COLO668 (cell line): ENCODE results near the gene PPP1R14C.

ENCODE experiments used
- DNase-seq: peaks from one replicate; lab custom pipeline; 2025; ENCODE audit not compliant: unreplicated experiment; lab: John Stamatoyannopoulos, UW

Gene PPP1R14C

DNA sequence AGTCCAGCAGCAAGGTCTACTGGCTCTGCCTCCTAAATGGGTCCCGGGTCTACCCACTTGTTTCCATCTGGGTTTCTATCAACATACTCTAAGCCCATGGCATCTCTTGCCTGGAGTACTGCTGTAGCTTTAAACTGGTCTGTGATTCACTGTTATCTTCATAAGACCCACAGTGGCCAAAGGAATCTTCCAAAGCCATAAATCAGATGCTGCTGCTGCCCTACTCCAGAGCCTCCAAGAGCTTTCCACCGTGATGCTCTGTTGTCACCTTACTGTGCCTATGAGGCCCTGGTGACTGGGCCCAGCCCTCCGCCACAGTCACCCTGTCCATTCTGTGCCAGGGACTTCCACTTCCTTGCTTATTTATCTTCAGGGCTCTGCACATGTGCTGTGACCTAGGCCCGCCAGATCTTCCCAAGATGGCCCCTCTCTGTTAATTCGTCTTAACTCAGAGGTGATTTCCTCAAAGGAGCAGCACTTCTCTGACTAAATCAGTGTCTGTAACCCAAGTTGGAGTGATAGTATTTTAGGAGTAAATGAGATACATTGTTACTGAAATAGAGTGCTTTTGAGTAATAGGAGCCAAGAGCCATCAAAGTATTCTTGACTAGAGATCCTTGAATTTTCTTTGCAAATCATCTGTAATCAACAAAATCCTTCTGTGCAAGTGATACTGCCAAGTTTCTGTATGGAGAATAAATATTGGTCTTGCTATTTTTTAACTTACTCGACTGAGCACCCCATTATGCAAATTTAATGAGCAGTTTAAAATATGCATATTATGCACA lies 102.5 kb downstream of the PPP1R14C start:
- DNase-seq = no peak

DNA sequence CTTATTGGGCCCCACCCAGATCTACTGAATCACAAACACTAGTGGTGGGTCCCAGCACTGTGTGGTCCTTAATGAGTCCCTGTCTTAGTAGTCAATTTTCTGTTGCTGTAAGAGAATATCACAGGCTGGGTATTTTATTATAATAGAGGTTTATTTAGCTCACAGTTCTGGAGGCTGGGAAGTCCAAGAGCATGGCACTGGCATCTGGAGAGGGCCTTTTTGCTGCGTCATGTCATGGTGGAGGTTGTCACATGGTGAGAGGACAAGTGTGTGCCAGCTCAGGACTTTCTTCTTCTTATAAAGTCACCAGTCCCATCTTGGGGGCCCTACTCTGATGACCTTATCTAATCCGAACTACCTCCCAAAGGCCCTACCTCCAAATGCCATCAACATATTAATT lies 105.0 kb downstream of the PPP1R14C start:
- no peak for DNase-seq

- no peak for DNase-seq
These were observed 105.5 kb downstream of the PPP1R14C start for GRCh38 chr6:150248300-150248699.

DNA sequence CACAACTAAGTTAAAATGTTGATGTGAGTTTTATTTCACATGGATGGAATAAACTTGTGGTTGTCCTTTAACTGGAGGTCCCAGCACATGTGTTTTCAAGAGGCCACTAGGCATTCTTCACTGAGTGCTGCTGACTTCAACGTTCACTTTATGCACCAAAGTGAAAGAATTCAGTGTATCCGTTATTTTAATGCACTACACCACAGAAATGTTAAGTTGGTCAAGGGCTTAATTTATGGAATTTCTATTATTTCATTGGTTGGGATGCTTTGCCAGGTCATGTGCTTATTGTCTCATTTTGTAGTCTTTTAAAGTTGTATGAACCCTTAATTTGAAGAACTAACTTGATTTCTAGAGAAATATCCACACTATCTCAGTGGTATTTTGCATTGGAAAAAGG lies 106.4 kb downstream of the PPP1R14C start:
- DNase-seq = no peak

GRCh38 chr6:150250826-150251225 lies 108.0 kb downstream of the PPP1R14C start:
- no peak for DNase-seq

- DNase-seq = no peak
These were observed 108.8 kb downstream of the PPP1R14C start for GRCh38 chr6:150251566-150252186.

- DNase-seq = no peak
These were observed 110.0 kb downstream of the PPP1R14C start for GRCh38 chr6:150252714-150253444.

GRCh38 chr6:150253489-150253888 lies 110.6 kb downstream of the PPP1R14C start:
- DNase-seq = no peak

- no peak for DNase-seq
These were observed 111.9 kb downstream of the PPP1R14C start for GRCh38 chr6:150254770-150255169.

GRCh38 chr6:150255840-150256239 lies 113.0 kb downstream of the PPP1R14C start:
- no peak for DNase-seq

DNA sequence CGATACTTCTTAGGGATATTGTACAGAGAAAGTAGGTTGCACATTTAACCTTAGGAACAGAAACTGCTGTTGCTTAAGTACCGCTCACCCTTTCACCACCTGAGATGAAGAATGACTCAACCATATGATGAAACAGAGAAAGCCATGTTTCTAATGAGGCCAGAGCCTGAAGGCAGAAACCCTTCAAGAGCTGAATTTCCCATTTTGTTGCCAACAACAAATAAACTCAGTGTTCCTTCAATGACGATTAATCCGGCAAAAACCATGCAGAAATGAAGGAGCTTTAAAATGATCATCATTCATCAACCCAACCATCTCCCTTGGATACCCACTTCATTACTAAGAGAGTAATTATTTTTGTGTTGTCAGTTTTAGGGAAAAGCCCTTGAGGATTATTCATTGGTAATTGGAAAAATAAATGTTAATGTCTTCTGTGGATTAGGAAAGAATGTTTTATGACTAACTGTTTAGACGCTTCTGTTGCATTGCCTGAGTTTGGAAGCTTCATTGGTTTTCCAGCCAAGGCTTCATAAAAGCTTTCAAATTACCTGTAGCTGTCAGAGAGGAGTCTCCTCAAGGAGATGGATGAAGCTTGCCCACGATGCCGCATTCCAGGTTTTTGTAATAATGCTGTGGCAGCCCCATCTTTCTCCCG lies 113.9 kb downstream of the PPP1R14C start:
- no peak for DNase-seq

- no peak for DNase-seq
These were observed 115.5 kb downstream of the PPP1R14C start for GRCh38 chr6:150258381-150258780.

DNA sequence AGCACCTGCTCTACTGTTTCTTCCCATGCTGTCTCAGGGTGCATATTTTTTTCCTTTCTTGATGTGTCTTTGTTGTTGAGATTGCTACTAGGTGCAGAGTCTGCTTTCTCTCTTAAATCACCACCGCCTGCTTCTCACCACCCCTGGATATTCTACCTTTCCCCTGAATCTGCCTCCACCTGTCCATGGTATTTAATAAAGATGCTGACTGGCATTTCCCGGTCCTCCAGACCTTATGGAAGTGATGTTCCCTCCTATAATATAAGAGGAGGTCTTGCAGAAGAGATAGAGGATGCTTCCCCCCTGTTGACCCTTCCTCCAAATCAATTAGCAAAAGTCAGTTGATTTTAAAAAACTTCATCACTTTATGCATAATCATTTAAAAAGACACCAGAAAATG lies 118.1 kb downstream of the PPP1R14C start:
- no peak for DNase-seq

DNA sequence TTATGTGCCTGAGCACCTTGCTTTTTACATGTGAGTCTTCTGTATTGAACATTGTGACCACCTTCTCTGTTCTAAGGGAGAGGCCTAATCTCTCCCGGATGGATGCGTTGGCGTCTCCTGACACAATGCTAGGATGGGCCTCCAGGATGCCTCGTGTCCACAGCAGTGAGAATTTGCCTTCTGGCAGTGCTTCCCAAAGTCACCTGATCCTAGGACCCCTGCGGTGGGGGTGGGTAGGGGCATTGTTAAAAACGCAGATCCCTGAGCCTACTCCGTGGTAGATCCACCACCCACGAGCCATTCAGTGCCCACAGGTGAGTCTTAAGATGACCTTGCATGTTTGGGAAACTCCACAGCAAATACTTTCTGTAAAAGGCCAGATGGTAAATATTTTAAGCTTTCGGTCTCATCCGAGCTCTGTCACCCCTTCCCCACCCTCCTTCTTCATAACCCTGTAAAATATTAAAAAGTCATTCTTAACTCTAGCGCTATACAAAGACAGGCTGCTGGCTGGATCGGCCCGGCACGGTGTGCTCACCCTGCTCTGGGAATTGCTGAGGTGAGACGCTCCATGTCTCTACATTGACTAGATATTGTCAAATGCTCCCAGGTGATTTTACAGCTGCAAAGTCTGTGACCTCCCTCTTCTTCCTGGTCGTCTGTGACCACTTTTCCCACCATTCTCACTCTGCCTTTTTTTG lies 119.3 kb downstream of the PPP1R14C start:
- no peak for DNase-seq

DNA sequence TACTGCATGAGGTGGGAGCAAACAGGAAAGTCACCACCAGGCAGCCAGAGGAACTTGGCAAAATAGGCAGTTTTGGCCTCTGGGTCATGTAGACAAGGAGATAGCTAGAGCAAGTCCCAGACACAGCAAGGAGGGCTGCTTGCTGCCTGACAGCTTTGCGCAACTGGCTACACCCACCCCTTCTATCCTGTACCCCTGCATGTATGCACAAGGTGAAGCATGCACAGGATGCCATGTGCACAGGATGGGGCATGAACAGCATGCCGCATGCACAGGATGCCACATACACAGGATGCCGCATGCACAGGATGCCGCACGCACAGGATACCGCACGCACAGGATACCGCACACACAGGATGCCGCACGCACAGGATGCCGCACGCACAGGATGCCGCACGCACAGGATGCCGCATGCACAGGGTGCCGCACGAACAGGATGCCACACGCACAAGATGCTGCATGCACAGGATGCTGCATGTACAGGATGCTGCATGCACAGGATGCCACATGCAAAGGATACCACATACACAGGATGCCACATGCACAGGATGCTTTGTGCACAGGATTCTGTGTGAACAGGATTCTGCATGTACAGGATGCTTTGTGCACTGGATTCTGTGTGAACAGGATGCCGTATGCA lies 121.0 kb downstream of the PPP1R14C start:
- DNase-seq = no peak

- no peak for DNase-seq
These were observed 123.5 kb downstream of the PPP1R14C start for GRCh38 chr6:150266309-150266708.

DNA sequence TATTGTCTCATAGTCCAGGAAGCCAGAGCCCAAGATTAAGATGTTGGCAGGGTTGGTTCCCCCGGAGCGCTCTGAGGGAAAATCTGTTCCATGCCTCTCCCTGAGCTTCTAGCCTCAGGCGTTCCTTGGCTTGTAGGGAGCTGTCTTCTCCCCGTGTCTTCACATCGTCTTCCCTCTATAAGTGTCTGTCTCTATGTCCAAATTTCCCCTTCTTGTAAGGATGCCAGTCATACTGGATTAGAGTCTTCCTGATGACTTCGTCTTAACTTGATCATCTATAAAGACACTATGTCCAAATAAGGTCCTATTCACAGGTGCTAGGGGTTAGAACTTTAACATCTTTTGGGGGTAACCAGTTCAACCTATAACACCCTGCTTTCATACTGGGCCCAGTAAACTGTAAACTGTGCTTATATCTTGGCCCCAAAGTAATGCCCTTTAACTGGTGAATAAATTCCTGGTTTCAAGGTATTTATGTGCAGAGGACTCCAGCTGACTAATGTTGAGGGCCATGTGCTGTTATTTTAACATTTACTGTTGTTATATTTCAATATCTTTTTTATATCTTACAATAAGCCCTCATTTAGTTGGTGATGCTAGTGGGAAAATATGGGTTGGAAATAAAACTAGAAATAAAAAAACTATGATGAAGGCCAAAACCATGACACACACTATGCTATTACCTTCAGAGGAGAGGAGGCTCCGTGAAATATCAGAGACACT lies 124.3 kb downstream of the PPP1R14C start:
- no peak for DNase-seq

DNA sequence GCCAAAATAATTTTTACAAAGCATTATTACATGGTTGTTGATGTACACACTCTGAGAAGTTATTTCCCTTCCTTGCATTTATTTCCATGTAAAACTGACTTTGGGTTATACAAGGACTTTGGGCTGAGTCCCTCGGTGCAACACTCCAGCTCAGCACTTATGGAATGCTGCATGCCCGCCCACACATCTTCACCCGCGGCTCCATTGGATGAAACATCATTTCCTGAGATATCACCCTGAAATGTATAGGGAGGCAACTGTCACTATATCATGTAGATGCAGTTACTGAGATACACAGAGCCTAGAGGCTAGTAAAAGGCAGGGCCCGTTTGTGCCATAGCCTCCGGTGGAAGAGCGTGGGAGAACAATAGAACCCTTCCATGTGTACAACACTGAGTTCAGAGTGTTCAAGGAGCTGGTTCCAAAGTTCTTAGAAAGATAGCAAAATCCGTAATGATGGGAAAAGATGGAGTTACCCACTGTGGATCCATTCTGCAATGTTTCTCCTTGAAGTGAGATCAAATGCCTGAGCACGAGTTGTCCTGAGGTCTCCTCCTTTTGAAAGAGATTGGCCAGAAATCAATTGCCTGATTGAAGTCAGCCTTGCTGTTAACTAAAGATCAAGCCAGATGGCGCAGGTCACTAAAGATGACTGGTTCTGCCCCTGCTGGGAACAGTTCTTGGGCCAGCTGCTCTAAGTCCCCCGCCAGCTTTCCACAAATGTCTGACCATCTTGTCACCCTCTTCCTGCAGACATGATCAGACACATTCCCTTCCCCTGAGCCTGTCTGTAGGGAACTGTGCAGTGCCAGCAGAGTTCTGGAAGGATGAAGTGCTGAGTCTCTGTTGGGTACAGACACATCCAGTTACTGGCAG lies 125.1 kb downstream of the PPP1R14C start:
- DNase-seq = no peak
